Mesenchymal stem cell (in vitro differentiated cells and primary cell): Measurements from ENCODE around the gene PCBP2. TPM values are rescaled to one million over a fixed set of nuclear protein-coding genes. Genes with fewer than 3 reads are reported as not detected.

Experiments
- DNase-seq: peaks from one replicate; pipeline ENCODE4 v3.0.0-alpha.2; 2013
- H2AFZ ChIP-seq: one replicate; pipeline ENCODE4 v1.6.1; 2013; ENCODE audit warnings: low read depth, mild to moderate bottlenecking, control low read depth, inconsistent platforms, low read length, moderate library complexity
- H2AK5ac ChIP-seq: 2 replicates; pipeline ENCODE4 v1.6.1; 2013; ENCODE audit warnings: low read length, moderate library complexity, mild to moderate bottlenecking, inconsistent platforms; ENCODE audit not compliant: severe bottlenecking
- H2BK120ac ChIP-seq: one replicate; pipeline ENCODE4 v1.6.1; 2013; ENCODE audit warnings: low read depth, mild to moderate bottlenecking, inconsistent platforms, low read length, moderate library complexity
- H2BK12ac ChIP-seq, 2 experiments: one replicate each; pipeline ENCODE4 v1.6.1; 2013; ENCODE audit warnings: inconsistent platforms in 2 of 2, low read length in 2 of 2, mild to moderate bottlenecking in 2 of 2, moderate library complexity in 2 of 2, control low read depth in 1 of 2
- H2BK15ac ChIP-seq: one replicate; pipeline ENCODE4 v1.6.1; 2013; ENCODE audit warnings: mild to moderate bottlenecking, low read depth, inconsistent platforms; ENCODE audit not compliant: poor library complexity, severe bottlenecking
- H2BK5ac ChIP-seq: 2 replicates; pipeline ENCODE4 v1.6.1; 2013; ENCODE audit warnings: low read depth, mild to moderate bottlenecking, low read length, control low read depth, inconsistent platforms; ENCODE audit not compliant: poor library complexity, severe bottlenecking
- H3K14ac ChIP-seq, 2 experiments: one replicate each; pipeline ENCODE4 v1.6.1; 2013; ENCODE audit warnings: inconsistent platforms in 2 of 2, low read length in 2 of 2, control low read depth in 1 of 2, mild to moderate bottlenecking in 1 of 2, moderate library complexity in 1 of 2
- H3K18ac ChIP-seq, 2 experiments: one replicate each; pipeline ENCODE4 v1.6.1; 2013; ENCODE audit warnings: inconsistent platforms in 2 of 2, low read length in 2 of 2, control low read depth in 1 of 2, low read depth in 1 of 2, mild to moderate bottlenecking in 1 of 2
- H3K23ac ChIP-seq, 2 experiments: one replicate each; pipeline ENCODE4 v1.6.1; 2013; ENCODE audit warnings: inconsistent platforms in 2 of 2, low read length in 2 of 2, mild to moderate bottlenecking in 2 of 2, moderate library complexity in 2 of 2, control low read depth in 1 of 2
- H3K27ac ChIP-seq: 2 replicates; pipeline ENCODE4 v1.5.1; 2013; ENCODE audit warnings: mild to moderate bottlenecking, moderate library complexity, low read length, control low read depth, inconsistent platforms; ENCODE audit not compliant: poor library complexity, severe bottlenecking
- H3K27me3 ChIP-seq, 2 experiments: 2 replicates each; pipeline versions ENCODE4 v1.6.1 to v1.7.0; 2013; ENCODE audit warnings: low read length in 2 of 2, mild to moderate bottlenecking in 2 of 2, moderate library complexity in 2 of 2, control low read depth in 1 of 2, inconsistent platforms in 1 of 2; ENCODE audit not compliant: control insufficient read depth in 1 of 2, insufficient read depth in 1 of 2
- H3K36me3 ChIP-seq, 2 experiments: 2 replicates each; pipeline versions ENCODE4 v1.6.1 to v1.7.0; 2013; ENCODE audit warnings: low read length in 2 of 2, control low read depth in 1 of 2, inconsistent platforms in 1 of 2, low read depth in 1 of 2, mild to moderate bottlenecking in 1 of 2; ENCODE audit not compliant: insufficient read depth in 2 of 2, control insufficient read depth in 1 of 2
- H3K4ac ChIP-seq, 2 experiments: one replicate each; pipeline ENCODE4 v1.6.1; 2013; ENCODE audit warnings: inconsistent platforms in 2 of 2, low read length in 2 of 2, mild to moderate bottlenecking in 2 of 2, moderate library complexity in 2 of 2, control low read depth in 1 of 2, low read depth in 1 of 2
- H3K4me1 ChIP-seq: 2 replicates; pipeline ENCODE4 v1.6.1; 2013; ENCODE audit warnings: low read depth, low read length, control low read depth; ENCODE audit not compliant: control insufficient read depth, insufficient read depth
- H3K4me2 ChIP-seq: 2 replicates; pipeline ENCODE4 v1.6.1; 2013; ENCODE audit warnings: low read length, mild to moderate bottlenecking, inconsistent platforms; ENCODE audit not compliant: poor library complexity, severe bottlenecking
- H3K4me3 ChIP-seq, 2 experiments: 2 replicates each; pipeline versions ENCODE4 v1.5.1 to v1.7.0; 2013; ENCODE audit warnings: low read length in 2 of 2, mild to moderate bottlenecking in 2 of 2, control low read depth in 1 of 2, low read depth in 1 of 2; ENCODE audit not compliant: insufficient read depth in 1 of 2
- H3K79me1 ChIP-seq: replicated peaks from 2 replicates; pipeline ENCODE4 v1.6.1; 2013; ENCODE audit warnings: mild to moderate bottlenecking, control low read depth, low read length, inconsistent platforms; ENCODE audit not compliant: poor library complexity, severe bottlenecking
- H3K9ac ChIP-seq: 2 replicates; pipeline ENCODE4 v1.7.0; 2013; ENCODE audit warnings: mild to moderate bottlenecking, low read length, moderate library complexity
- H3K9me3 ChIP-seq: 2 replicates; pipeline ENCODE4 v1.7.0; 2013; ENCODE audit warnings: mild to moderate bottlenecking, low read length; ENCODE audit not compliant: control insufficient read depth
- H4K8ac ChIP-seq: one replicate; pipeline ENCODE4 v1.6.1; 2013; ENCODE audit warnings: inconsistent platforms, mild to moderate bottlenecking, low read length, moderate library complexity
- H4K91ac ChIP-seq: one replicate; pipeline ENCODE4 v1.6.1; 2013; ENCODE audit warnings: mild to moderate bottlenecking, low read length, inconsistent platforms
- WGBS: methylation state at CpG from one replicate; pipeline ENCODE4 v1.1.7; 2013; ENCODE audit warnings: mixed read lengths; 5-methylcytosine and 5-hydroxymethylcytosine counted together
- small RNA-seq: library from polyadenylated mRNA; stranded (forward); fragments of <200 nt; extraction: miRNeasy Mini kit (QIAGEN cat#:217004); gene quantifications from one replicate; pipeline ENCODE3, GENCODE V24; 2013; ENCODE audit warnings: low read depth

The PCBP2 gene

DNA sequence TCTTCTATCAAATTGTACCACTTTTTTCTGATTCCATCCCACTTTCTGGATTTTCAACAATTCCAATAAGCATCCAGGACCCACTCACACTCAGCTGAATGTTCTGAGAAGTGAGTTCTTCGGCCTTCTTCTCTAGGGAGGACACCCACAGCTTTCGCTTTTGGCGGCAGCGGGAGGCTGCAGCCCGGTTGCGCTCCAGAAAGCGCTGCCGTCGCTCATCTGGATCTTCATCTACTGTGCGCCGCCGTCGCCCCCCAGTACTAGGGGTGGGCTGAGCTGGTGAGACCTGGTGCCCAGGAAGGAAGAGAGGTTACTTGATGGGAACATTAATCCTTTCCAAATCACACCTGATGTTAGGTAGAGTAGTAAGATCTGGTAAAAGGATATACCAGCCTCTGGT lies 72.6 kb downstream of the PCBP2 start:
- 97% methylated on average over 13 of the region's 13 CpGs for WGBS

GRCh38 chr12:53530061-53530460 lies 78.2 kb downstream of the PCBP2 start:
- H3K4ac ChIP-seq, result no peak overlapping the region

More for the DNA sequence above, 72.6 kb downstream of the PCBP2 start:
- H3K36me3 ChIP-seq, result peaks cover 37 to 69% of the 10 kb centered on the region in 2 experiments
- H3K4me2 ChIP-seq, result no peak overlapping the region
- H3K9ac ChIP-seq, result no peak overlapping the region
- no peaks in the 10 kb centered on the region for H3K4me1 ChIP-seq
- H3K27me3 ChIP-seq, result no peaks in the 10 kb centered on the region
- no peak overlapping the region for H2BK120ac ChIP-seq
- DNase-seq, result no peak
- H4K8ac ChIP-seq, result no peak overlapping the region
- no peak overlapping the region for H3K4me3 ChIP-seq
- H2BK5ac ChIP-seq, result no peak overlapping the region
- no peak overlapping the region for H3K4ac ChIP-seq
- no peak overlapping the region for H3K23ac ChIP-seq
- H2AFZ ChIP-seq, result no peak overlapping the region
- no peak overlapping the region for H4K91ac ChIP-seq
- no peaks in the 10 kb centered on the region for H3K9me3 ChIP-seq
- no peak overlapping the region for H2AK5ac ChIP-seq
- peaks cover 14% of the 10 kb centered on the region for H3K79me1 ChIP-seq
- no peak overlapping the region for H3K18ac ChIP-seq
- no peak overlapping the region for H2BK12ac ChIP-seq
- H3K27ac ChIP-seq, result no peak overlapping the region
- no peak overlapping the region for H2BK15ac ChIP-seq
- no peak overlapping the region for H3K14ac ChIP-seq

More at GRCh38 chr12:53530061-53530460, 78.2 kb downstream of the PCBP2 start:
- Histone ChIP-seq H3K27ac (no peak overlapping the region), H3K36me3 (peaks cover 44 to 58% of the 10 kb centered on the region in 2 experiments), H4K91ac (no peak overlapping the region), H4K8ac (no peak overlapping the region), H3K27me3 (no peaks in the 10 kb centered on the region), H3K9ac (no peak overlapping the region), H3K4me3 (no peak overlapping the region), H3K14ac (no peak overlapping the region), H3K79me1 (peaks cover 14% of the 10 kb centered on the region), H2AFZ (no peak overlapping the region), H3K18ac (no peak overlapping the region), H2BK120ac (no peak overlapping the region), H2AK5ac (no peak overlapping the region), H3K4me2 (no peak overlapping the region), H3K9me3 (no peaks in the 10 kb centered on the region), H2BK12ac (no peak overlapping the region), H2BK15ac (no peak overlapping the region), H3K23ac (no peak overlapping the region), H3K4me1 (no peaks in the 10 kb centered on the region), H2BK5ac (no peak overlapping the region)
- no peak for DNase-seq
- WGBS, result 97% methylated on average over 2 of the region's 2 CpGs

Small RNAs within 50 kb of the gene (small RNA-seq; reads per million reads assigned to genes)
- gene AC023509.3, result not detected
